GM18498 (cell line): ENCODE measurements around the gene NHEJ1.

Experiments
- ATAC-seq: cut with Tn5 transposase; IDR thresholded peaks from one replicate; pipeline ENCODE4 v1.9.1; 2021; ENCODE audit warnings: mild to moderate bottlenecking, moderate library complexity; ENCODE audit not compliant: unreplicated experiment

NHEJ1 gene

GRCh38 chr2:219059725-219060682, 100.6 kb downstream of the NHEJ1 start:
- ATAC-seq = no peak

GRCh38 chr2:219059375-219059724, 101.3 kb downstream of the NHEJ1 start:
- ATAC-seq = no peak

- ATAC-seq = no peak
Observed at GRCh38 chr2:219058541-219059374, 101.9 kb downstream of the NHEJ1 start.

GRCh38 chr2:219057709-219058540, 102.7 kb downstream of the NHEJ1 start:
- ATAC-seq = peak; percentile 92

GRCh38 chr2:219056896-219057708, 103.5 kb downstream of the NHEJ1 start:
- ATAC-seq = peak; percentile 17

GRCh38 chr2:219056176-219056895, 104.3 kb downstream of the NHEJ1 start:
- no peak for ATAC-seq

GRCh38 chr2:219054956-219055903, 105.4 kb downstream of the NHEJ1 start:
- ATAC-seq = no peak

GRCh38 chr2:219049282-219049681, 111.3 kb downstream of the NHEJ1 start:
- ATAC-seq = no peak

GRCh38 chr2:219045937-219046550, 114.6 kb downstream of the NHEJ1 start:
- no peak for ATAC-seq

GRCh38 chr2:219042750-219043149, 117.9 kb downstream of the NHEJ1 start:
- no peak for ATAC-seq

GRCh38 chr2:219042157-219042556, 118.5 kb downstream of the NHEJ1 start:
- no peak for ATAC-seq

GRCh38 chr2:219041252-219041651, 119.4 kb downstream of the NHEJ1 start, which contains the start of gene CFAP65:
CFAP65 (minus strand) TSS chr2:219041516; CDS start chr2:219039048, 2,468 bp downstream.
- ATAC-seq = no peak

GRCh38 chr2:219038600-219038999, 122.0 kb downstream of the NHEJ1 start:
- no peak for ATAC-seq

- no peak for ATAC-seq
Observed at GRCh38 chr2:219037783-219038499, 122.7 kb downstream of the NHEJ1 start.

GRCh38 chr2:219035942-219036341, 124.7 kb downstream of the NHEJ1 start:
- ATAC-seq = no peak

GRCh38 chr2:219034823-219035222, 125.8 kb downstream of the NHEJ1 start:
- no peak for ATAC-seq
